Activated CD8-positive, alpha-beta T cell treated with anti-CD3 and anti-CD28 coated beads for 36 hours (primary cell): Measurements from ENCODE around the gene CRYAB. TPM values are rescaled to one million over a fixed set of nuclear protein-coding genes. Genes with fewer than 3 reads are reported as not detected.
A peak's percentile ranks its signal among the peaks of the same experiment; 100 is the strongest.
"Not testable (repeated sequence)": the region's sequence is repeated elsewhere in the genome, so short reads cannot be mapped to it uniquely, and the experiment has no call there.

ENCODE experiments used
- ATAC-seq: fragments of 200-7000 bp; cut with Tn5 transposase; one replicate; pipeline ENCODE4 v1.10.0; 2021; ENCODE audit warnings: mild to moderate bottlenecking, moderate library complexity
- CTCF ChIA-PET: fragments of 350-600 bp; sonication (Branson Sonifier 250); formaldehyde crosslinking; loops from one replicate; lab custom pipeline; 2021; ENCODE audit warnings: antibody characterized with exemption; lab: Charles Lee
- POLR2A ChIA-PET: fragments of 350-600 bp; sonication (Branson Sonifier 250); formaldehyde crosslinking; loops from one replicate; lab custom pipeline; 2021; ENCODE audit warnings: antibody characterized with exemption; lab: Charles Lee
- DNase-seq: peaks from one replicate; pipeline ENCODE4 v3.0.0-alpha.2; 2020
- H3K27ac Mint-ChIP-seq: one replicate; pipeline ENCODE4 v1.8.0; 2021; ENCODE audit warnings: mild to moderate bottlenecking, mixed read lengths
- H3K27me3 Mint-ChIP-seq: one replicate; pipeline ENCODE4 v1.8.0; 2021; ENCODE audit warnings: mixed read lengths
- H3K36me3 Mint-ChIP-seq: one replicate; pipeline ENCODE4 v1.8.0; 2021; ENCODE audit warnings: low read depth, mixed read lengths
- H3K4me1 Mint-ChIP-seq: one replicate; pipeline ENCODE4 v1.8.0; 2021; ENCODE audit warnings: low read depth, mixed read lengths
- H3K4me3 Mint-ChIP-seq: one replicate; pipeline ENCODE4 v1.8.0; 2021; ENCODE audit warnings: mild to moderate bottlenecking, moderate library complexity, mixed read lengths
- H3K9me3 Mint-ChIP-seq: one replicate; pipeline ENCODE4 v1.8.0; 2021; ENCODE audit warnings: mixed read lengths
- CTCF ChIP-seq: fragments of 200-600 bp; IDR thresholded peaks from one replicate; pipeline ENCODE4 v1.8.0; 2022; ENCODE audit warnings: antibody characterized with exemption, mild to moderate bottlenecking
- intact Hi-C: fragments of 100-400 bp; cut with micrococcal nuclease; formaldehyde crosslinking; loops from one replicate; pipeline ENCODE4 v1.10.0; 2022
- total RNA-seq, 2 experiments: library from RNA; stranded (reverse); gene quantifications; one replicate each; pipeline ENCODE4 v1.2.3, GENCODE V29; 2021

CRYAB gene
- total RNA-seq, 2 experiments from 2014 or later, result not detected

GRCh38 chr11:111886032-111886431 lies 25.5 kb downstream of the CRYAB start:
- no peak overlapping the region for H3K27ac Mint-ChIP-seq
- H3K4me1 Mint-ChIP-seq, result peaks cover 6% of the 10 kb centered on the region
- ATAC-seq, result no peak
- no peaks in the 10 kb centered on the region for H3K9me3 Mint-ChIP-seq
- DNase-seq, result no peak
- intact Hi-C loops, result no loop called here
- no peak for TF ChIP-seq CTCF
- no peak overlapping the region for H3K4me3 Mint-ChIP-seq
- CTCF ChIA-PET, result interaction anchor here (1.2 kb wide), 1 partner anchor 21 kb away, joined by 3 read pairs; no protein-coding TSS in a partner anchor
- no peaks in the 10 kb centered on the region for H3K27me3 Mint-ChIP-seq
- POLR2A ChIA-PET, result no interaction called here
- H3K36me3 Mint-ChIP-seq, result peaks cover 4% of the 10 kb centered on the region

DNA sequence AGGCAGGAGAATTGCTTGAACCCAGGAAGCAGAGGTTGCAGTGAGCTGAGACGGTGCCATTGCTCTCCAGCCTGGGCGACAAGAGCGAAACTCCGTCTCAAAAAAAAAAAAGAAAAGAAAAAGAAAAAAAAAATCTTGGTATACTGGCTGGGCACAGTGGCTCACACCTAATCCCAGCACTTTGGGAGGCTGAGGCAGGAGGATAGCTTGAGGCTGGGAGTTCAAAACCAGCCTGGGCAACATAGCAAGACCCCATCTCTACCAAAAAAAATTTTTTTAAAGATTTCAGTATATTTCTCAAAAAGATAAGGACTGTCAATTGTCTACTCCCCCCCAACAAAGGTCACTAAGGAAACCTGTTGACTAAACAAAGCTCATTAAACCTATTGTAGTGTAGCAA lies 26.5 kb downstream of the CRYAB start:
- intact Hi-C loops, DNase-seq, ATAC-seq, H3K9me3 Mint-ChIP-seq, H3K4me3 Mint-ChIP-seq, H3K27ac Mint-ChIP-seq, H3K36me3 Mint-ChIP-seq, POLR2A ChIA-PET, H3K27me3 Mint-ChIP-seq: not testable (repeated sequence)
- H3K4me1 Mint-ChIP-seq, result peaks cover 13% of the 10 kb centered on the region
- CTCF ChIA-PET, result interaction anchor here (1.2 kb wide), 1 partner anchor 22 kb away, joined by 3 read pairs; no protein-coding TSS in a partner anchor

DNA sequence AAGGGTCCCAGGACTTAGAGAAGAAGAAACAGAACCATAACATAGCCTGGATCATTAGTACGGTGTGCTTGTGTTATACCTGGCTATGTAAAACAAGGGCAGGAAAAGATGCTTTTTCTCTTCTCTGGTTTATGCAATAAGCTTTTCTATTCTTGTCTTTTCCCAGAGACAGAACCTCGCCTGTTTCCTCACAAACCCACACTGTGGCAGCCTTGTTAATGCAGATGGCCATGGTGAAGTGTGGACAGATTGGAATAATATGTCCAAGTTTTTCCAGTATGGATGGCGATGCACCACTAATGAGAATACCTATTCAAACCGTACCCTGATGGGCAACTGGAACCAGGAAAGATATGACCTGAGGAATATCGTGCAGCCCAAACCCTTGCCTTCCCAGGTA lies 29.4 kb downstream of the CRYAB start:
- no peak for TF ChIP-seq CTCF
- H3K9me3 Mint-ChIP-seq, result no peaks in the 10 kb centered on the region

DNA sequence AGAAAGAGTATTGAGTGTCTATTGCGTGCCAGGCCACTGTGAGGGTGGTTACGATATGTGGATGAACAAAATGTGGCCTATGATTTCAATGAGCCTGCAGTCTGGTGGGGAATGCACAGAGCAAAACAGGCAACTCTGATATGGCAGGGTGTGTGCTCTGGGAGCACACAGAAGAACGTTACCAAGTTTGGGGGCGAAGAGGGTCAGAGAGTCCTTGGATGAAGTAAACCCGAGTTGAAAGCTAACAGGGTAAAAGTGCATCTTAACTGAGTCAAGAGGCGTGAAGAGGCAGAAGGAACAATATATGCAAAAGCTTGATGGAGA lies 32.0 kb downstream of the CRYAB start:
- Mint-ChIP-seq H3K27me3 (no peaks in the 10 kb centered on the region), H3K27ac (peak overlapping the region; percentile 99), H3K4me3 (peak overlapping the region; percentile 88), H3K36me3 (peaks cover 19% of the 10 kb centered on the region), H3K9me3 (no peaks in the 10 kb centered on the region), H3K4me1 (peaks cover 24% of the 10 kb centered on the region)
- ChIA-PET CTCF (interaction anchor here (0.9 to 1.5 kb wide), 5 partner anchors 9 to 275 kb away, joined by 3 to 8 read pairs (median 4); partner anchors contain the start of gene ALG9), POLR2A (interaction anchor here (1.0 to 1.4 kb wide), 4 partner anchors 9 to 103 kb away, joined by 3 to 7 read pairs (median 4); no protein-coding TSS in a partner anchor)
- peak; percentile 0 for ATAC-seq
- intact Hi-C loops, result loop anchor here (2.0 to 10.0 kb wide), 3 partner anchors 47 to 205 kb away; partner anchors contain the start of genes SDHD and TIMM8B
- TF ChIP-seq CTCF, result no peak
- DNase-seq, result no peak

More for the DNA sequence above, 29.4 kb downstream of the CRYAB start:
- POLR2A ChIA-PET, result interaction anchor here (0.6 kb wide), 1 partner anchor 22 kb away, joined by 4 read pairs; no protein-coding TSS in a partner anchor
- peaks cover 19% of the 10 kb centered on the region for H3K4me1 Mint-ChIP-seq
- peaks cover 5% of the 10 kb centered on the region for H3K36me3 Mint-ChIP-seq
- intact Hi-C loops, result no loop called here
- H3K27ac Mint-ChIP-seq, result no peak overlapping the region
- H3K27me3 Mint-ChIP-seq, result no peaks in the 10 kb centered on the region
- CTCF ChIA-PET, result interaction anchor here (0.9 to 2.1 kb wide), 6 partner anchors 11 to 138 kb away, joined by 4 to 10 read pairs (median 5); partner anchors contain the start of gene ALG9
- H3K4me3 Mint-ChIP-seq, result no peak overlapping the region
- DNase-seq (no peak), ATAC-seq (no peak)

GRCh38 chr11:111878849-111879636 lies 32.5 kb downstream of the CRYAB start, which contains the start of the genes CFAP68 and FDXACB1:
Gene CFAP68, plus strand, starts transcription at chr11:111879541. Its CDS starts 20 bp downstream, at chr11:111879561.
Gene FDXACB1, minus strand, starts transcription at chr11:111879165. Its CDS starts 33 bp downstream, at chr11:111879132.
- Mint-ChIP-seq H3K36me3 (peaks cover 21% of the 10 kb centered on the region), H3K27ac (peak within 1 kb of the TSS; percentile 99), H3K9me3 (no peaks in the 10 kb centered on the region), H3K4me3 (peak within 1 kb of the TSS; percentile 88), H3K27me3 (no peaks in the 10 kb centered on the region), H3K4me1 (peaks cover 24% of the 10 kb centered on the region)
- ATAC-seq (peak; percentile 94), DNase-seq (peak; percentile 97)
- intact Hi-C loops, result loop anchor here (2.0 to 10.0 kb wide), 3 partner anchors 48 to 206 kb away; partner anchors contain the start of genes SDHD and TIMM8B
- POLR2A ChIA-PET, result interaction anchor here (1.1 to 1.4 kb wide), 2 partner anchors 8 to 103 kb away, joined by 3 to 5 read pairs; no protein-coding TSS in a partner anchor
- CTCF ChIA-PET, result interaction anchor here (0.9 to 1.7 kb wide), 7 partner anchors 10 to 292 kb away, joined by 3 to 8 read pairs (median 4); no protein-coding TSS in a partner anchor
- peak; percentile 92 for TF ChIP-seq CTCF
